Chondrocyte (in vitro differentiated cells): ENCODE data around the gene KRT9. TPM values are rescaled to one million over a fixed set of nuclear protein-coding genes. Genes with fewer than 3 reads are reported as not detected.

Experiments
- DNase-seq: peaks from one replicate; pipeline ENCODE4 v3.0.0; 2021; ENCODE audit warnings: mixed read lengths, low spot score
- H3K27ac Mint-ChIP-seq: one replicate; pipeline ENCODE4 v1.8.0; 2021; ENCODE audit warnings: mild to moderate bottlenecking, moderate library complexity, mixed read lengths; ENCODE audit not compliant: unreplicated experiment
- H3K27me3 Mint-ChIP-seq: 2 replicates; pipeline ENCODE4 v1.8.0; 2021; ENCODE audit warnings: low read depth, mixed read lengths
- H3K36me3 Mint-ChIP-seq: 2 replicates; pipeline ENCODE4 v1.8.0; 2021; ENCODE audit warnings: low read depth, mixed read lengths
- H3K4me1 Mint-ChIP-seq: 2 replicates; pipeline ENCODE4 v1.8.0; 2021; ENCODE audit warnings: low read depth, mild to moderate bottlenecking, mixed read lengths
- H3K4me3 Mint-ChIP-seq: one replicate; pipeline ENCODE4 v1.8.0; 2021; ENCODE audit warnings: mild to moderate bottlenecking, moderate library complexity, mixed read lengths; ENCODE audit not compliant: unreplicated experiment
- H3K9me3 Mint-ChIP-seq: 2 replicates; pipeline ENCODE4 v1.8.0; 2021; ENCODE audit warnings: low read depth, mixed read lengths
- total RNA-seq: library from RNA; stranded (reverse); gene quantifications from 3 replicates; pipeline ENCODE4 v1.2.1, GENCODE V29; 2021
- TF ChIP-seq, protein P1 (sequence below): fragments of 200-600 bp; sonication (generic); IDR thresholded peaks from 2 replicates; pipeline ENCODE4 v1.5.0; 2021; ENCODE audit warnings: antibody characterized with exemption, mild to moderate bottlenecking, moderate library complexity

The KRT9 gene
- total RNA-seq, 1 donor from 2014 or later = not detected

DNA sequence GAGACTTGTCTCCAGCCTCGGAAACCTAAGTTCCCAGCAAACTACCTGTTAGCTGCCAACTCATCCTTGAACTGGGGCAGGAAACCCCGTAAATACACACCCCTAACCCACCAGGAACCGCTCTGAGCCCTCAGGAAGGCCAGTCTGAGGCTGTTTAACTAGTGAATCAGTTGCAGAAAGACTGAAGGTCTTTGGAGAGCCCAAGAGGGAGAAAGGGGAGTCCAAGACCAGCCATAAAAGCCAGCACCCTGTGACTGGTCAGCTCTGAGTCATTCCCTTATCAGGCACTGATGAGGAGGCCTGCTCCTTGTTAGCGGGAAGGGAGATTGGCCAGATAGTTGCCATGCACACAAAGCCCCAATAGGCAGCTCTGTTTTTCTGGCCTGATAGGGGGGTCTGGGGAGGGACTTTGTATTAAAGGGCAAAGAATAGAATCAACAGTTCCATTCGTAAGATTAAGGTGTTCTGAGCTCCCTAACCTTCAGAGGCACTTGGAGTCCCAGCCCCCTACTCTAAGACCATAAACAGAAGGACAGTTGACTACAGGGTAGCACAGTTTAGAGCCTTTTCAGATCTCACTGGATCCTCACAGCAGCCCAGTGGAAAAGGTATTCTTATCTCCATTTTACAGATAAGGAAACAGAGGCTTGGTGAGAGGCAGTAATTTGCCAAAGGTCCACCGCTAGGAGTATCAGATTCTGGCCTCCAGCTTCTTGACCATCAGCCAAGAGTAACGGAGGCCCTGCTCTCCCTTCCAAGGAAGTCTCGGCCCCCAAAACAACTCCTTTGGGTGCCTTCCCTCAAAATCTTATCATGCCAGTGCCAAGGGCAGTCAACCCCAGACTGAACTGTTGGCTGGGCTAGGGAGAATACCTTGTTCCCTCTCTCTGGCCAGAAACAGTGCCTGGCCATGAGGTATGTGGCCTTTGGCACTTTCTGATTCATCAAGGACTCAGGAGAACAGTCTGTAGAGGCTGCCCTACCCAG, 41.5 kb downstream of the KRT9 start:
- Mint-ChIP-seq H3K9me3 (no peaks in the 10 kb centered on the region), H3K4me3 (no peak overlapping the region), H3K36me3 (no peaks in the 10 kb centered on the region), H3K4me1 (peaks cover 8% of the 10 kb centered on the region), H3K27me3 (peaks cover 29% of the 10 kb centered on the region), H3K27ac (no peak overlapping the region)
- no peak for DNase-seq
- TF ChIP-seq, protein P1, sequence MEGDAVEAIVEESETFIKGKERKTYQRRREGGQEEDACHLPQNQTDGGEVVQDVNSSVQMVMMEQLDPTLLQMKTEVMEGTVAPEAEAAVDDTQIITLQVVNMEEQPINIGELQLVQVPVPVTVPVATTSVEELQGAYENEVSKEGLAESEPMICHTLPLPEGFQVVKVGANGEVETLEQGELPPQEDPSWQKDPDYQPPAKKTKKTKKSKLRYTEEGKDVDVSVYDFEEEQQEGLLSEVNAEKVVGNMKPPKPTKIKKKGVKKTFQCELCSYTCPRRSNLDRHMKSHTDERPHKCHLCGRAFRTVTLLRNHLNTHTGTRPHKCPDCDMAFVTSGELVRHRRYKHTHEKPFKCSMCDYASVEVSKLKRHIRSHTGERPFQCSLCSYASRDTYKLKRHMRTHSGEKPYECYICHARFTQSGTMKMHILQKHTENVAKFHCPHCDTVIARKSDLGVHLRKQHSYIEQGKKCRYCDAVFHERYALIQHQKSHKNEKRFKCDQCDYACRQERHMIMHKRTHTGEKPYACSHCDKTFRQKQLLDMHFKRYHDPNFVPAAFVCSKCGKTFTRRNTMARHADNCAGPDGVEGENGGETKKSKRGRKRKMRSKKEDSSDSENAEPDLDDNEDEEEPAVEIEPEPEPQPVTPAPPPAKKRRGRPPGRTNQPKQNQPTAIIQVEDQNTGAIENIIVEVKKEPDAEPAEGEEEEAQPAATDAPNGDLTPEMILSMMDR = no peak

DNA sequence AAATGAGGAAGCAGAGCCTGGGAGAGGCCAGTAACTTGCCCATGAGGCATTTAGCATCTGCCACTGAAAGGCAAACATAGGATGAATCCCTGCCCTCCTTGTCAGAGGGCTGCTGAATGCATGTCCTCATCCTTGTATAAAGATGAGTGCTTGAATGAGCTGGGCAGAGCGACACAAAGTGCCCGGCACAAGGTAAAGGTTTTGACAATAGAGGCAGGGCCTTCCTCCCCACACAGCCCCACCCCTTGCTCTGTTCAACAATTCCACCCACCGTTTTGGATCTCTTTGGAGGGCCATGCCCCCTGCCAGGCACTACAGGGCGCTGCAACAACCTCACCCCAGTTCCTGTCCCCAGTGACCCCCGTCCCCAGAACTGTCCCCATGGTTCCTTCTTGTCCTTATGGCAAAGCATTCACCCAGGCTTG, 42.4 kb downstream of the KRT9 start:
- DNase-seq = no peak
- H3K9me3 Mint-ChIP-seq = no peaks in the 10 kb centered on the region
- H3K4me1 Mint-ChIP-seq = peaks cover 8% of the 10 kb centered on the region
- H3K27ac Mint-ChIP-seq = no peak overlapping the region
- H3K4me3 Mint-ChIP-seq = no peak overlapping the region
- H3K36me3 Mint-ChIP-seq = no peaks in the 10 kb centered on the region
- H3K27me3 Mint-ChIP-seq = peaks cover 28% of the 10 kb centered on the region
- TF ChIP-seq, protein P1 = no peak

GRCh38 chr17:41528959-41529353, 42.9 kb downstream of the KRT9 start:
- Mint-ChIP-seq H3K4me1 (peaks cover 8% of the 10 kb centered on the region), H3K27me3 (peaks cover 28% of the 10 kb centered on the region), H3K4me3 (no peak overlapping the region), H3K27ac (no peak overlapping the region), H3K36me3 (no peaks in the 10 kb centered on the region), H3K9me3 (no peaks in the 10 kb centered on the region)
- TF ChIP-seq, protein P1 = no peak
- DNase-seq = no peak

- no peaks in the 10 kb centered on the region for H3K36me3 Mint-ChIP-seq
- no peak overlapping the region for H3K27ac Mint-ChIP-seq
- H3K4me3 Mint-ChIP-seq = peak overlapping the region; percentile 55
- TF ChIP-seq, protein P1 = no peak
- H3K9me3 Mint-ChIP-seq = no peaks in the 10 kb centered on the region
- no peak for DNase-seq
- H3K4me1 Mint-ChIP-seq = peaks cover 11% of the 10 kb centered on the region
- H3K27me3 Mint-ChIP-seq = peaks cover 28% of the 10 kb centered on the region
These were observed 44.5 kb downstream of the KRT9 start for GRCh38 chr17:41527063-41528023.

DNA sequence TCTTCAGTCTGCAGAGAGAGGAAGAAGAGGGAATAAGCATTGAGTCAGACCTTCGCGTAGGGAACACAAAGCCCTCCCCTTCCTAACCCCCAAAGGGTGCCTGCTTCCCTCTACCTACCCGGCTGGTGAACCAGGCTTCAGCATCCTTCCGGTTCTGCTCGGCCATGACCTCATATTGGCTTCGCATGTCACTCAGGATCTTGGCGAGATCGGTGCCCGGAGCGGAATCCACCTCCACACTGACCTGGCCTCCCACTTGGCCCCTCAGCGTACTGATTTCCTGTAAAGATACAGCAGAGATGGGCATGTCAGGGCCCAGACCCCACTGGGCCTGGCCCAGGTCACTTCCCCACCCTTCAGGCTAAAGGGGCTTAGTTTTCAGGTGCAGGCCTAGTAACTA, 47.6 kb downstream of the KRT9 start:
- peaks cover 15% of the 10 kb centered on the region for H3K4me1 Mint-ChIP-seq

More for the DNA sequence above, 47.6 kb downstream of the KRT9 start:
- no peak overlapping the region for H3K27ac Mint-ChIP-seq
- DNase-seq = no peak
- no peaks in the 10 kb centered on the region for H3K9me3 Mint-ChIP-seq
- TF ChIP-seq, protein P1 = no peak
- no peaks in the 10 kb centered on the region for H3K36me3 Mint-ChIP-seq
- H3K27me3 Mint-ChIP-seq = peaks cover 20% of the 10 kb centered on the region
- H3K4me3 Mint-ChIP-seq = no peak overlapping the region
